ENCODE data around the gene RNASE4.

RNASE4 gene

GRCh38 chr14:20645481-20645880 lies 38.9 kb upstream of the RNASE4 start:
- no peak for TF ChIP-seq ISL1 (CRISPR knock-in tag; IDR thresholded peaks at IDR 0.05)
- no peak for TF ChIP-seq GLIS3 (CRISPR knock-in tag; IDR thresholded peaks at IDR 0.05)
- TF ChIP-seq PPARA (CRISPR knock-in tag; IDR thresholded peaks at IDR 0.05; ENCODE audit: borderline replicate concordance) = no peak
- TF ChIP-seq ZFP30 (CRISPR knock-in tag; IDR thresholded peaks at IDR 0.05) = no peak
- no peak for TF ChIP-seq ZFP3 (CRISPR knock-in tag; IDR thresholded peaks at IDR 0.05)
- no peak for TF ChIP-seq RARB (CRISPR knock-in tag; IDR thresholded peaks at IDR 0.05)
- no peak for TF ChIP-seq TOX (CRISPR knock-in tag; IDR thresholded peaks at IDR 0.05; ENCODE audit: borderline replicate concordance)
- no peak for TF ChIP-seq ZNF70 (CRISPR knock-in tag; IDR thresholded peaks at IDR 0.05)
- TF ChIP-seq CSDC2 (CRISPR knock-in tag; IDR thresholded peaks at IDR 0.05) = no peak
- no peak for TF ChIP-seq TCF4 (CRISPR knock-in tag; IDR thresholded peaks at IDR 0.05; ENCODE audit: borderline replicate concordance)
- TF ChIP-seq SNAI2 (CRISPR knock-in tag; IDR thresholded peaks at IDR 0.05) = no peak
- no peak for TF ChIP-seq TSHZ2 (CRISPR knock-in tag; IDR thresholded peaks at IDR 0.05)
- no peak for TF ChIP-seq ARNTL (CRISPR knock-in tag; IDR thresholded peaks at IDR 0.05; ENCODE audit: borderline replicate concordance, low read depth)
- no peak for TF ChIP-seq CSRNP3 (CRISPR knock-in tag; IDR thresholded peaks at IDR 0.05)
- TF ChIP-seq ZNF8 (CRISPR knock-in tag; IDR thresholded peaks at IDR 0.05) = no peak
- TF ChIP-seq ZC3H10 (CRISPR knock-in tag; IDR thresholded peaks at IDR 0.05) = no peak
- no peak for ATAC-seq

GRCh38 chr14:20652996-20653975 lies 31.1 kb upstream of the RNASE4 start:
- TF ChIP-seq ZFP30 (CRISPR knock-in tag; IDR thresholded peaks at IDR 0.05) (no peak), ISL1 (CRISPR knock-in tag; IDR thresholded peaks at IDR 0.05) (no peak), BACH2 (CRISPR knock-in tag; IDR thresholded peaks at IDR 0.05; ENCODE audit: borderline replicate concordance) (no peak), CSRNP3 (CRISPR knock-in tag; IDR thresholded peaks at IDR 0.05) (no peak), RARB (CRISPR knock-in tag; IDR thresholded peaks at IDR 0.05) (no peak), SNAI2 (CRISPR knock-in tag; IDR thresholded peaks at IDR 0.05) (no peak), ZC3H10 (CRISPR knock-in tag; IDR thresholded peaks at IDR 0.05) (no peak), ZNF70 (CRISPR knock-in tag; IDR thresholded peaks at IDR 0.05) (no peak), ZFP3 (CRISPR knock-in tag; IDR thresholded peaks at IDR 0.05) (no peak), OSR1 (CRISPR knock-in tag; IDR thresholded peaks at IDR 0.05) (no peak), ZNF565 (CRISPR knock-in tag; conservative IDR thresholded peaks at IDR 0.05; ENCODE audit: low read depth) (no peak), ESRRG (CRISPR knock-in tag; IDR thresholded peaks at IDR 0.05) (no peak), ZNF8 (CRISPR knock-in tag; IDR thresholded peaks at IDR 0.05) (no peak), TCF4 (CRISPR knock-in tag; IDR thresholded peaks at IDR 0.05; ENCODE audit: borderline replicate concordance) (no peak), CSDC2 (CRISPR knock-in tag; IDR thresholded peaks at IDR 0.05) (no peak)
- TF ChIP-seq, protein P1, sequence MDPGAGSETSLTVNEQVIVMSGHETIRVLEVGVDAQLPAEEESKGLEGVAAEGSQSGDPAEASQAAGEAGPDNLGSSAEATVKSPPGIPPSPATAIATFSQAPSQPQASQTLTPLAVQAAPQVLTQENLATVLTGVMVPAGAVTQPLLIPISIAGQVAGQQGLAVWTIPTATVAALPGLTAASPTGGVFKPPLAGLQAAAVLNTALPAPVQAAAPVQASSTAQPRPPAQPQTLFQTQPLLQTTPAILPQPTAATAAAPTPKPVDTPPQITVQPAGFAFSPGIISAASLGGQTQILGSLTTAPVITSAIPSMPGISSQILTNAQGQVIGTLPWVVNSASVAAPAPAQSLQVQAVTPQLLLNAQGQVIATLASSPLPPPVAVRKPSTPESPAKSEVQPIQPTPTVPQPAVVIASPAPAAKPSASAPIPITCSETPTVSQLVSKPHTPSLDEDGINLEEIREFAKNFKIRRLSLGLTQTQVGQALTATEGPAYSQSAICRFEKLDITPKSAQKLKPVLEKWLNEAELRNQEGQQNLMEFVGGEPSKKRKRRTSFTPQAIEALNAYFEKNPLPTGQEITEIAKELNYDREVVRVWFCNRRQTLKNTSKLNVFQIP (CRISPR knock-in tag; IDR thresholded peaks at IDR 0.05; ENCODE audit: borderline replicate concordance, low read depth) = no peak
- TF ChIP-seq, protein P2, sequence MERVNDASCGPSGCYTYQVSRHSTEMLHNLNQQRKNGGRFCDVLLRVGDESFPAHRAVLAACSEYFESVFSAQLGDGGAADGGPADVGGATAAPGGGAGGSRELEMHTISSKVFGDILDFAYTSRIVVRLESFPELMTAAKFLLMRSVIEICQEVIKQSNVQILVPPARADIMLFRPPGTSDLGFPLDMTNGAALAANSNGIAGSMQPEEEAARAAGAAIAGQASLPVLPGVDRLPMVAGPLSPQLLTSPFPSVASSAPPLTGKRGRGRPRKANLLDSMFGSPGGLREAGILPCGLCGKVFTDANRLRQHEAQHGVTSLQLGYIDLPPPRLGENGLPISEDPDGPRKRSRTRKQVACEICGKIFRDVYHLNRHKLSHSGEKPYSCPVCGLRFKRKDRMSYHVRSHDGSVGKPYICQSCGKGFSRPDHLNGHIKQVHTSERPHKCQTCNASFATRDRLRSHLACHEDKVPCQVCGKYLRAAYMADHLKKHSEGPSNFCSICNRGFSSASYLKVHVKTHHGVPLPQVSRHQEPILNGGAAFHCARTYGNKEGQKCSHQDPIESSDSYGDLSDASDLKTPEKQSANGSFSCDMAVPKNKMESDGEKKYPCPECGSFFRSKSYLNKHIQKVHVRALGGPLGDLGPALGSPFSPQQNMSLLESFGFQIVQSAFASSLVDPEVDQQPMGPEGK (CRISPR knock-in tag; IDR thresholded peaks at IDR 0.05; ENCODE audit: borderline replicate concordance) = no peak
- ATAC-seq = peak; percentile 62
